MCF 10A (cell line): ENCODE results near the gene ITPA. TPM values are rescaled to one million over a fixed set of nuclear protein-coding genes. Genes with fewer than 3 reads are reported as not detected.

ENCODE experiments used
- BruUV-seq: library from RNA; stranded (reverse); fragments of 400-500 nt; replicated peaks from 2 replicates; lab custom pipeline; 2021; lab: Mats Ljungman, UMichigan
- CTCF ChIA-PET: fragments of 300-600 bp; sonication (Branson Sonifier 250); formaldehyde crosslinking; extraction: SDS; loops from one replicate; lab custom pipeline; 2021; ENCODE audit warnings: antibody characterized with exemption, inconsistent platforms; lab: Yijun Ruan, JAX
- POLR2A ChIA-PET: fragments of 300-600, 350-650 bp; sonication (Branson Sonifier 250); formaldehyde crosslinking; extraction: SDS; loops from one replicate; lab custom pipeline; 2020; ENCODE audit warnings: antibody characterized with exemption, inconsistent platforms; lab: Yijun Ruan, JAX
- DNase-seq: peaks from one replicate; pipeline ENCODE4 v3.0.0-alpha.2; 2018; ENCODE audit not compliant: unreplicated experiment
- H3K27ac Mint-ChIP-seq: one replicate; pipeline ENCODE4 v1.8.0; 2022; ENCODE audit warnings: mild to moderate bottlenecking, low read depth, mixed read lengths; ENCODE audit not compliant: unreplicated experiment
- H3K27me3 Mint-ChIP-seq: one replicate; pipeline ENCODE4 v1.8.0; 2022; ENCODE audit warnings: mixed read lengths; ENCODE audit not compliant: insufficient read depth, unreplicated experiment
- H3K36me3 Mint-ChIP-seq: one replicate; pipeline ENCODE4 v1.8.0; 2022; ENCODE audit warnings: mild to moderate bottlenecking, moderate library complexity, mixed read lengths; ENCODE audit not compliant: insufficient read depth, unreplicated experiment
- H3K4me1 Mint-ChIP-seq: one replicate; pipeline ENCODE4 v1.8.0; 2022; ENCODE audit warnings: mixed read lengths; ENCODE audit not compliant: insufficient read depth, unreplicated experiment
- H3K4me3 Mint-ChIP-seq: one replicate; pipeline ENCODE4 v1.8.0; 2022; ENCODE audit warnings: mild to moderate bottlenecking, moderate library complexity, mixed read lengths; ENCODE audit not compliant: unreplicated experiment
- H3K9me3 Mint-ChIP-seq: one replicate; pipeline ENCODE4 v1.8.0; 2022; ENCODE audit warnings: mixed read lengths; ENCODE audit not compliant: unreplicated experiment
- intact Hi-C: fragments of 100-400 bp; cut with micrococcal nuclease; formaldehyde crosslinking; loops from 2 replicates; pipeline ENCODE4 v1.14.1; 2022
- total RNA-seq: library from RNA; stranded (reverse); gene quantifications from 2 replicates; pipeline ENCODE4 v1.2.3, GENCODE V29; 2022
- TF ChIP-seq, protein P1 (sequence below): fragments of 200-600 bp; IDR thresholded peaks from one replicate; pipeline ENCODE4 v1.8.0; 2022; ENCODE audit warnings: antibody characterized with exemption, mild to moderate bottlenecking; ENCODE audit not compliant: unreplicated experiment

ITPA gene
- total RNA-seq, 1 experiment from 2014 or later: 97.1 TPM

DNA sequence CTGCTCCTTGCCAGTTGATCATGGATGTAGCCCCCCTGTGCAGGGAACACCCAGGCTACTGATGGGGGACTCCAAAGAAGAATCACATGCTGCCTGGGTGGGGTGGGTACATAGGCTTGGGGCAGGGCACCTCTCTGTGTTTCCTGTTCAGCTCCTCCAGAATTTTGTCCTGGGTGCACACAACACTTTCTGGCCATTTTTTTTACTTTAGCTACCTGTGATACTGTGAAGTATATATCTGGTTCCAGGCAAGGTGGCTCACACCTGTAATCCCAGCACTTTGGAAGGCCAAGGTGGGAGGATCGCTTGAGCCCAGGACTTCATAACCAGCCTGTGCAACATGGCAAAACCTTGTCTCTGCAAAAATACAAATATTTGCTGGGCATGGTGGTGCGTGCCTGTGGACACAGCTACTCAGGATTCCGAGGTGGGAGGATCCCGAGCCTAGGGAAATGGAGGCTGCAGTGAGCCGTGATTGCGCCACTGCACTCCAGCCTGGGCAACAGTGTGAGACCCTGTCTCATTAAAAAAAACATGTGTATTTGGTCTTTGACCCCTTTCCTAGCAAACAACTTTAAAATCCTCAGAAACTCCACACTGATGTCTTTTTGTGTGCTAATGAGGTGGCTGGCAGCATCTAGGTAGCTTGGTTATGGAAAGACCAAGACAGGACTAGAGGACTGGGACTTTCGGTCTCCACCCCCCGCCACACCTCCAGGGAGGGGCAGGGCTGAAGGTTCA, 15.6 kb downstream of the ITPA start:
- peaks cover 32% of the 10 kb centered on the region for H3K36me3 Mint-ChIP-seq
- intact Hi-C loops: no loop called here
- no peak for DNase-seq
- BruUV-seq: no TSS peak
- TF ChIP-seq, protein P1, sequence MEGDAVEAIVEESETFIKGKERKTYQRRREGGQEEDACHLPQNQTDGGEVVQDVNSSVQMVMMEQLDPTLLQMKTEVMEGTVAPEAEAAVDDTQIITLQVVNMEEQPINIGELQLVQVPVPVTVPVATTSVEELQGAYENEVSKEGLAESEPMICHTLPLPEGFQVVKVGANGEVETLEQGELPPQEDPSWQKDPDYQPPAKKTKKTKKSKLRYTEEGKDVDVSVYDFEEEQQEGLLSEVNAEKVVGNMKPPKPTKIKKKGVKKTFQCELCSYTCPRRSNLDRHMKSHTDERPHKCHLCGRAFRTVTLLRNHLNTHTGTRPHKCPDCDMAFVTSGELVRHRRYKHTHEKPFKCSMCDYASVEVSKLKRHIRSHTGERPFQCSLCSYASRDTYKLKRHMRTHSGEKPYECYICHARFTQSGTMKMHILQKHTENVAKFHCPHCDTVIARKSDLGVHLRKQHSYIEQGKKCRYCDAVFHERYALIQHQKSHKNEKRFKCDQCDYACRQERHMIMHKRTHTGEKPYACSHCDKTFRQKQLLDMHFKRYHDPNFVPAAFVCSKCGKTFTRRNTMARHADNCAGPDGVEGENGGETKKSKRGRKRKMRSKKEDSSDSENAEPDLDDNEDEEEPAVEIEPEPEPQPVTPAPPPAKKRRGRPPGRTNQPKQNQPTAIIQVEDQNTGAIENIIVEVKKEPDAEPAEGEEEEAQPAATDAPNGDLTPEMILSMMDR: no peak
- ChIA-PET CTCF (interaction anchor here (0.7 to 0.8 kb wide), 2 partner anchors 90 to 105 kb away, joined by 3 to 4 read pairs; no protein-coding TSS in a partner anchor), POLR2A (interaction anchor here (0.5 to 2.2 kb wide), 11 partner anchors 8 to 169 kb away, joined by 3 to 10 read pairs (median 4); partner anchors contain the start of gene SLC4A11)
- H3K4me3 Mint-ChIP-seq: no peak overlapping the region
- no peaks in the 10 kb centered on the region for H3K27me3 Mint-ChIP-seq
- peaks cover 4% of the 10 kb centered on the region for H3K4me1 Mint-ChIP-seq
- no peak overlapping the region for H3K27ac Mint-ChIP-seq
- H3K9me3 Mint-ChIP-seq: no peaks in the 10 kb centered on the region

DNA sequence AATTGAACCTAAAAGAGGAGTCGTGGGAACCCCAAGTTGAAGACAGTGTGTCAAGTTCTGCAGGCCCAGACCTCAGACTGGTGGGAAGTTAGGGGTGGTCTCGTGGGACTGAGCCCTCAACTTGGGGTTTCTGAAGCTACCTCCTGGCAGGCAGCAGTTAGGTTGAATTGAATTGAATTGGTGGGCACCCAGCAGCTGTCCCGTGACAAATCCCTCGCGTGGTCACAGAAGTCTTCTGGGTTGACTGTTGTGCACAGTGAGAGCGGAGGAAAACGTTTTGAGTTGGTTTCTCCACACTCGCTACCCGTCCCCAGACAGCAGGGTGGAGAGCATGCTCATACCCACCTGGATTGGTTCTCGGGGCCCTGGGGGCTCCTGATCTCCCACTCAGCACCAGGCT, 16.8 kb downstream of the ITPA start:
- TF ChIP-seq, protein P1: no peak
- Mint-ChIP-seq H3K27ac (no peak overlapping the region), H3K36me3 (peaks cover 20% of the 10 kb centered on the region), H3K27me3 (no peaks in the 10 kb centered on the region), H3K4me1 (peaks cover 4% of the 10 kb centered on the region), H3K9me3 (no peaks in the 10 kb centered on the region), H3K4me3 (no peak overlapping the region)
- CTCF ChIA-PET: no interaction called here
- intact Hi-C loops: no loop called here
- BruUV-seq: no TSS peak
- POLR2A ChIA-PET: interaction anchor here (0.7 to 2.2 kb wide), 4 partner anchors 11 to 91 kb away, joined by 3 to 10 read pairs (median 5); partner anchors contain the start of gene SLC4A11
- no peak for DNase-seq

DNA sequence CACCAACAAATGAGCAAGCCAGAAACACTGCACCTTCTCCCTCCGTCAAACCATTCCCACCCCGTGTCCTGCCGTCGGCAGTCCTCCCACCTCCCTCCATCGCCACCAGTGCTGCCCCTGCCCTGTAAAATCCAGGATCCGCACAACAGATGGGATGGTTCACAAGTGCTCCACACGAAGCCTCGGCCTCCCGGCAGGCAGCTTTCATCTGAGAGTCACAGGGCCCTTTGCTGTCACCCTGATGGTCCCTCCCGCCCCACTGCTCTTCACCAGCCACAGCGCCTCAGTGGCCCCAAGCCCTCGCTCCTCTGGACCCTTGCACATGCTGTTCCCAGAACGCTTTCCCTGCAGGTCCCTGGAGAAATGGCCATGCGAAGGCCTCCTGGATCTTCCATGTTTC, 17.6 kb downstream of the ITPA start:
- Mint-ChIP-seq H3K36me3 (peaks cover 12% of the 10 kb centered on the region), H3K4me1 (peaks cover under 1% of the 10 kb centered on the region), H3K4me3 (no peak overlapping the region), H3K27ac (no peak overlapping the region), H3K9me3 (no peaks in the 10 kb centered on the region), H3K27me3 (no peaks in the 10 kb centered on the region)
- BruUV-seq: no TSS peak
- DNase-seq: no peak
- CTCF ChIA-PET: interaction anchor here (1.4 kb wide), 1 partner anchor 9 kb away, joined by 6 read pairs; no protein-coding TSS in a partner anchor
- TF ChIP-seq, protein P1: no peak
- POLR2A ChIA-PET: interaction anchor here (0.7 to 1.0 kb wide), 2 partner anchors 17 to 67 kb away, joined by 4 to 7 read pairs; partner anchors contain the start of genes FASTKD5, ITPA and UBOX5
- intact Hi-C loops: no loop called here

DNA sequence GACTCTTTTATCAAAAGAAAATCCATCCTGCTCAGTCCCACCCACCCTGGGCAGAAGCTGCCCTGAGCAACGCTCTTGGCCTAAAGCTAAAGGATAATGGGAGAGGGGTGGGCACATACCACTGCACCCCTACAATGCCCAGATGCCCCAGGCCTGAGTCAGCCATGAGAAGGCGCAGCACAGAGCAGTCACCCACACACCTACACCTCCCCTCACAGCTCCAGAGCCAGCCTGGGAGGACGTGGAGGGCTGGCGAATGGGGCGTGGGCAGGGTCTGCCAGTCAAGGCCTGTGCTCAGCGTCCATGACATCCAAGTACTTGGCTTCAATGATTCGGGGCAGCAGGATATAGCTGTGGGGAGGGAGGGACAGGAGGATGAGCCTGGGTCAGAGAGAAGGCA, 18.2 kb downstream of the ITPA start:
- Mint-ChIP-seq H3K4me1 (no peaks in the 10 kb centered on the region), H3K27ac (no peak overlapping the region), H3K27me3 (no peaks in the 10 kb centered on the region), H3K36me3 (peaks cover 7% of the 10 kb centered on the region), H3K9me3 (no peaks in the 10 kb centered on the region), H3K4me3 (no peak overlapping the region)
- TF ChIP-seq, protein P1: no peak
- POLR2A ChIA-PET: interaction anchor here (0.5 to 1.0 kb wide), 3 partner anchors 18 to 242 kb away, joined by 3 to 7 read pairs (median 4); partner anchors contain the start of genes FASTKD5, ITPA and UBOX5
- intact Hi-C loops: no loop called here
- no peak for DNase-seq
- CTCF ChIA-PET: interaction anchor here (0.9 to 1.4 kb wide), 2 partner anchors 10 to 89 kb away, joined by 5 to 6 read pairs; no protein-coding TSS in a partner anchor
- BruUV-seq: no TSS peak
